K562 (cell line): ENCODE measurements around the gene RNF151. TPM values are rescaled to one million over a fixed set of nuclear protein-coding genes. Genes with fewer than 3 reads are reported as not detected.

ENCODE experiments used
- ARNT ChIP-seq, 2 experiments: fragments of 450-650 bp; IDR thresholded peaks; 2 replicates each; pipeline ENCODE4 v1.6.1; 2016; ENCODE audit warnings: mild to moderate bottlenecking in 1 of 2
- CBFA2T2 ChIP-seq: fragments of 450-650 bp; conservative IDR thresholded peaks from 2 replicates; pipeline ENCODE4 v1.6.1; 2017; ENCODE audit warnings: mild to moderate bottlenecking
- CGGBP1 ChIP-seq: fragments of 250-450 bp; sonication (Bioruptor Pico); IDR thresholded peaks from 2 replicates; pipeline ENCODE4 v1.9.0; 2021; ENCODE audit warnings: mild to moderate bottlenecking
- E2F6 ChIP-seq, 2 experiments: IDR thresholded peaks; 2 replicates each; pipeline ENCODE4 v1.6.1; 2011; ENCODE audit warnings: borderline replicate concordance in 1 of 2, control low read depth in 1 of 2, low read depth in 1 of 2, low read length in 1 of 2, mild to moderate bottlenecking in 1 of 2, mixed read lengths in 1 of 2, moderate library complexity in 1 of 2; ENCODE audit not compliant: insufficient read depth in 1 of 2, insufficient read length in 1 of 2, poor library complexity in 1 of 2, severe bottlenecking in 1 of 2; ENCODE audit errors: extremely low read depth in 1 of 2
- EGR1 ChIP-seq: fragments of 450-650 bp; conservative IDR thresholded peaks from 2 replicates; pipeline ENCODE4 v1.6.1; 2017; ENCODE audit warnings: mild to moderate bottlenecking
- HLTF ChIP-seq: fragments of 450-650 bp; IDR thresholded peaks from 2 replicates; pipeline ENCODE4 v1.6.1; 2016
- HNRNPUL1 ChIP-seq: fragments of 200-400 bp; formaldehyde crosslinking; IDR thresholded peaks from 2 replicates; pipeline ENCODE4 v1.6.1; 2017; ENCODE audit warnings: low read length
- LARP7 ChIP-seq: fragments of 450-650 bp; IDR thresholded peaks from 2 replicates; pipeline ENCODE4 v1.6.1; 2016
- MAFG ChIP-seq: fragments of 450-650 bp; conservative IDR thresholded peaks from 2 replicates; pipeline ENCODE4 v1.6.1; 2016; ENCODE audit warnings: missing genetic modification characterization, missing compliant biosample characterization
- MYC ChIP-seq, 2 experiments: fragments of 250-450 bp in 1 of 2; sonication (Bioruptor Pico) in 1 of 2; IDR thresholded peaks; 2 replicates each; pipeline versions ENCODE4 v1.5.1 to v1.6.1; 2012 to 2021; ENCODE audit warnings: low read depth in 2 of 2, borderline replicate concordance in 1 of 2, improper control_type of control experiment in 1 of 2, low read length in 1 of 2, mild to moderate bottlenecking in 1 of 2, moderate library complexity in 1 of 2
- PCBP2 ChIP-seq: fragments of 200-400 bp; formaldehyde crosslinking; IDR thresholded peaks from 2 replicates; pipeline ENCODE4 v1.6.1; 2018; ENCODE audit warnings: low read length, low read depth, mild to moderate bottlenecking, moderate library complexity; ENCODE audit not compliant: poor library complexity, severe bottlenecking
- PHB ChIP-seq: fragments of 250-450 bp; sonication (Bioruptor Pico); IDR thresholded peaks from 2 replicates; pipeline ENCODE4 v1.5.0; 2021
- RCOR1 ChIP-seq, 2 experiments: IDR thresholded peaks; 2 replicates each; pipeline ENCODE4 v1.6.1; 2012; ENCODE audit warnings: low read depth in 2 of 2, low read length in 2 of 2, borderline replicate concordance in 1 of 2, improper control_type of control experiment in 1 of 2
- SMAD4 ChIP-seq: fragments of 250-450 bp; sonication (Bioruptor Pico); conservative IDR thresholded peaks from 2 replicates; pipeline ENCODE4 v1.8.0; 2021; ENCODE audit warnings: inconsistent platforms, mild to moderate bottlenecking, moderate library complexity
- TCFL5 ChIP-seq: fragments of 250-450 bp; sonication (Bioruptor Pico); conservative IDR thresholded peaks from 2 replicates; pipeline ENCODE4 v1.6.1; 2021; ENCODE audit warnings: mild to moderate bottlenecking, moderate library complexity, matching md5 sums
- TFE3 ChIP-seq: fragments of 450-650 bp; formaldehyde crosslinking; IDR thresholded peaks from 2 replicates; pipeline ENCODE4 v1.4.0; 2020; ENCODE audit warnings: mild to moderate bottlenecking, mixed read lengths
- THAP7 ChIP-seq: fragments of 250-450 bp; sonication (Bioruptor Pico); IDR thresholded peaks from 2 replicates; pipeline ENCODE4 v1.5.0; 2021
- ZBTB8A ChIP-seq: fragments of 450-650 bp; IDR thresholded peaks from 2 replicates; pipeline ENCODE4 v1.6.1; 2018; ENCODE audit warnings: mild to moderate bottlenecking, moderate library complexity; ENCODE audit not compliant: partially characterized antibody
- ZC3H8 ChIP-seq: fragments of 450-650 bp; IDR thresholded peaks from 2 replicates; pipeline ENCODE4 v1.6.1; 2017
- ZFX ChIP-seq: sonication (generic); formaldehyde crosslinking; IDR thresholded peaks from 2 replicates; pipeline ENCODE4 v1.8.0; 2022; ENCODE audit warnings: mild to moderate bottlenecking, missing genetic modification reagents, moderate library complexity
- ZNF174 ChIP-seq: fragments of 250-450 bp; sonication (Bioruptor Pico); IDR thresholded peaks from 2 replicates; pipeline ENCODE4 v1.4.0; 2020; ENCODE audit warnings: mild to moderate bottlenecking
- ZNF511 ChIP-seq: sonication (generic); formaldehyde crosslinking; IDR thresholded peaks from 2 replicates; pipeline ENCODE4 v1.8.0; 2022; ENCODE audit warnings: mild to moderate bottlenecking, missing genetic modification reagents
- ZNF766 ChIP-seq: fragments of 200-800 bp; sonication (Bioruptor generic); conservative IDR thresholded peaks from 2 replicates; pipeline ENCODE4 v1.6.1; 2016; ENCODE audit warnings: missing genetic modification characterization, missing compliant biosample characterization
- polyA plus RNA-seq, 8 experiments: library from polyadenylated mRNA; depleted of rRNA in 4 of 8; stranded (reverse) in 5 of 8; unstranded in 3 of 8; fragments of >200 nt; fragmentation: Nextera tagmentation in 2 of 8; fragmentation: Illumina TruSeq in 1 of 8; extraction: Ambion mirVana in 2 of 8; extraction: Trizol in 1 of 8; gene quantifications; 2 replicates each; pipeline versions ENCODE4 v1.2.1 to v1.2.3, GENCODE V29; 2011 to 2014; ENCODE audit warnings: inconsistent platforms in 1 of 8, missing spikeins in 1 of 8
- total RNA-seq, 7 experiments: library from RNA; depleted of rRNA in 6 of 7; stranded (reverse); fragments of >200 nt in 6 of 7; fragmentation: Illumina TruSeq in 2 of 7; extraction: Trizol in 2 of 7; gene quantifications; 2 replicates each; pipeline versions ENCODE4 v1.2.1 to v1.2.3, GENCODE V29; 2011 to 2021; ENCODE audit warnings: low replicate concordance in 1 of 7

The RNF151 gene
- total and polyA plus RNA-seq, 9 of the 15 experiments (the other 6 are each of a cell fraction or from before 2014, with no cell fraction given): not detected

GRCh38 chr16:1929578-1930337 is 36.9 kb upstream of the RNF151 start (continued):
- TF ChIP-seq TFE3 (CRISPR knock-in tag): no peak
- peak; percentile 63 for TF ChIP-seq SMAD4 (CRISPR knock-in tag)
- no peak; a peak in 1 of 4 replicates for TF ChIP-seq RCOR1 (IDR thresholded peaks at IDR 0.05; ENCODE audit: borderline replicate concordance in 1 of 2, low read depth in 2 of 2, low read length in 2 of 2)
- no peak for TF ChIP-seq PHB
- no peak for TF ChIP-seq CBFA2T2
- no peak for TF ChIP-seq HLTF
- no peak for TF ChIP-seq LARP7
- TF ChIP-seq ZC3H8: no peak
- no peak for TF ChIP-seq HNRNPUL1
- TF ChIP-seq ZNF766 (CRISPR knock-in tag): peak; percentile 87
- TF ChIP-seq ARNT (IDR thresholded peaks at IDR 0.05): no peak
- TF ChIP-seq E2F6 (IDR thresholded peaks at IDR 0.05; ENCODE audit: borderline replicate concordance in 1 of 2, extremely low read depth in 1 of 2, insufficient read depth in 1 of 2, insufficient read length in 1 of 2, low read depth in 1 of 2, low read length in 1 of 2, poor library complexity in 1 of 2, severe bottlenecking in 1 of 2): peak; percentile 98 to 100
- no peak for TF ChIP-seq CGGBP1
- no peak for TF ChIP-seq MAFG (tag)
- no peak for TF ChIP-seq THAP7 (CRISPR knock-in tag)
- no peak for TF ChIP-seq TCFL5
- TF ChIP-seq EGR1: no peak; the same call in 1 of the 2 replicates
- TF ChIP-seq ZFX (CRISPR knock-in tag): peak; percentile 91
- TF ChIP-seq ZNF174: no peak
- TF ChIP-seq ZBTB8A: no peak
- TF ChIP-seq ZNF511 (CRISPR knock-in tag): peak; percentile 94
- peak; percentile 93 for TF ChIP-seq MYC (IDR thresholded peaks at IDR 0.05; ENCODE audit: low read depth, low read length)
- no peak for TF ChIP-seq MYC (CRISPR knock-in tag; IDR thresholded peaks at IDR 0.05; ENCODE audit: borderline replicate concordance, low read depth)
- TF ChIP-seq PCBP2: no peak
